Cardiac fibroblast (primary cell): Measurements from ENCODE around the gene EGFR.

Experiments used
- DNase-seq, 2 donors: peaks; one replicate each; pipeline versions ENCODE4 v3.0.0 to v3.0.0-alpha.2; 2010; ENCODE audit warnings: low read depth in 2 of 2
- H3K4me3 ChIP-seq, 2 donors: replicated peaks in 1 of 2; 1 replicate in 1 of 2; 2 replicates in 1 of 2; pipeline ENCODE4 v1.5.1; 2011; ENCODE audit warnings: low read depth in 2 of 2, low read length in 2 of 2, mild to moderate bottlenecking in 2 of 2, moderate library complexity in 1 of 2
- CTCF ChIP-seq: IDR thresholded peaks from one replicate; pipeline ENCODE4 v1.5.1; 2011; ENCODE audit warnings: low read depth, mild to moderate bottlenecking, low read length, inconsistent platforms

The EGFR gene

GRCh38 chr7:54985426-54986330 lies 33.1 kb upstream of the EGFR start:
- H3K4me3 ChIP-seq, result no peak overlapping the region
- peak; percentile 30 to 73 for DNase-seq
- TF ChIP-seq CTCF, result no peak

GRCh38 chr7:54986716-54987115 lies 32.1 kb upstream of the EGFR start:
- no peak for DNase-seq
- H3K4me3 ChIP-seq, result no peak overlapping the region
- no peak for TF ChIP-seq CTCF

GRCh38 chr7:54987772-54988171 lies 31.0 kb upstream of the EGFR start:
- DNase-seq, result no peak
- TF ChIP-seq CTCF, result no peak
- H3K4me3 ChIP-seq, result no peak overlapping the region

- no peak for DNase-seq
- no peak for TF ChIP-seq CTCF
Measured at GRCh38 chr7:54988516-54988915, 30.3 kb upstream of the EGFR start.

GRCh38 chr7:54989453-54990225 lies 29.2 kb upstream of the EGFR start:
- H3K4me3 ChIP-seq, result no peak overlapping the region
- no peak for DNase-seq
- TF ChIP-seq CTCF, result no peak

More at GRCh38 chr7:54988516-54988915, 30.3 kb upstream of the EGFR start:
- no peak overlapping the region for H3K4me3 ChIP-seq

- no peak for TF ChIP-seq CTCF
- H3K4me3 ChIP-seq, result no peak overlapping the region
- no peak for DNase-seq
Measured at GRCh38 chr7:54991341-54991740, 27.5 kb upstream of the EGFR start.
